ENCODE data around the gene PI4KB.

DNA sequence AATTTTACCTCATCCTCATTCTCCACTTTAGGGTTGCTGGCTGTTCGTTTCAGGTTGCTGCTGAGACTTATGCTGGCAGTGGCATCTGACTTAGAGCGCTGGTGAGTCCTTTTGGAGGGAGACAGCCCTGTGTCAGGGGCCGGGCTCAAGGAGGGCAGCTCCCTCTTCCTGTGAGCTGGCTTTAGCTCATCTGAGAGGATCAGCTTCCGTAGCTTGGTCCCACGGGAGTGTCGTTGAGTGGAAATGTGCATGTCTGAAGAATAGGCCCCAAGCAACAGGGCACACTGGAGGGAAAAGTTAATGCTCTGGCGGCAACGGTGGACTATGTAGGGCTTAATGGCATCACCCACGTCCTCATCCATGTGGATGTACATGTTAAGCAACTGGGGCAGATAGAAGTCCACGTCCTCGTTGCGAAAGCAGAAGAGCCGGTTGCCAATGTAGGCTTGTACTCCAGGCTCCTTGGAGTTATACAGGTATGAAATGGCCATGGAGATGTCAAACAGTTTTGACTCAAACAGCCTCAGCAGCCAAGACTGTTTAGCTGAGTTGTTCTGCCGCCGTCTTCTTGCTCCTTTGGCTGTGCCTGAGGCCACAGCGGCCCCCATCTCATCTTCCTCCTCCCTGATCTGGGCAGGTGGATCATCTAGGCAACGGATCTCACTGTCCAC lies 11.5 kb downstream of the PI4KB start:
- no peak for TF ChIP-seq POLR2A (IDR thresholded peaks at IDR 0.05)
- TF ChIP-seq, protein P1, sequence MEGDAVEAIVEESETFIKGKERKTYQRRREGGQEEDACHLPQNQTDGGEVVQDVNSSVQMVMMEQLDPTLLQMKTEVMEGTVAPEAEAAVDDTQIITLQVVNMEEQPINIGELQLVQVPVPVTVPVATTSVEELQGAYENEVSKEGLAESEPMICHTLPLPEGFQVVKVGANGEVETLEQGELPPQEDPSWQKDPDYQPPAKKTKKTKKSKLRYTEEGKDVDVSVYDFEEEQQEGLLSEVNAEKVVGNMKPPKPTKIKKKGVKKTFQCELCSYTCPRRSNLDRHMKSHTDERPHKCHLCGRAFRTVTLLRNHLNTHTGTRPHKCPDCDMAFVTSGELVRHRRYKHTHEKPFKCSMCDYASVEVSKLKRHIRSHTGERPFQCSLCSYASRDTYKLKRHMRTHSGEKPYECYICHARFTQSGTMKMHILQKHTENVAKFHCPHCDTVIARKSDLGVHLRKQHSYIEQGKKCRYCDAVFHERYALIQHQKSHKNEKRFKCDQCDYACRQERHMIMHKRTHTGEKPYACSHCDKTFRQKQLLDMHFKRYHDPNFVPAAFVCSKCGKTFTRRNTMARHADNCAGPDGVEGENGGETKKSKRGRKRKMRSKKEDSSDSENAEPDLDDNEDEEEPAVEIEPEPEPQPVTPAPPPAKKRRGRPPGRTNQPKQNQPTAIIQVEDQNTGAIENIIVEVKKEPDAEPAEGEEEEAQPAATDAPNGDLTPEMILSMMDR (IDR thresholded peaks at IDR 0.05), result no peak

Measured in lower leg skin (tissue), 3 donors.